Left renal cortex interstitium (tissue), 4 donors: ENCODE data around the gene NR4A1. TPM values are rescaled to one million over a fixed set of nuclear protein-coding genes. Genes with fewer than 3 reads are reported as not detected.
A peak's percentile ranks its signal among the peaks of the same experiment; 100 is the strongest.

Experiments used
- DNase-seq, 4 donors: peaks; one replicate each; pipeline ENCODE4 v3.0.0-alpha.2; 2013; ENCODE audit warnings: low read depth in 4 of 4, low spot score in 2 of 4, missing footprints in 1 of 4
- polyA plus RNA-seq, 4 donors: library from polyadenylated mRNA; unstranded; fragments of 120-200 nt; gene quantifications; one replicate each; pipeline ENCODE4 v1.2.1, GENCODE V29; 2013; ENCODE audit not compliant: insufficient read length in 4 of 4

NR4A1 gene
- polyA plus RNA-seq, 4 donors: 8.9 to 40.7 (median 18.3) TPM

DNA sequence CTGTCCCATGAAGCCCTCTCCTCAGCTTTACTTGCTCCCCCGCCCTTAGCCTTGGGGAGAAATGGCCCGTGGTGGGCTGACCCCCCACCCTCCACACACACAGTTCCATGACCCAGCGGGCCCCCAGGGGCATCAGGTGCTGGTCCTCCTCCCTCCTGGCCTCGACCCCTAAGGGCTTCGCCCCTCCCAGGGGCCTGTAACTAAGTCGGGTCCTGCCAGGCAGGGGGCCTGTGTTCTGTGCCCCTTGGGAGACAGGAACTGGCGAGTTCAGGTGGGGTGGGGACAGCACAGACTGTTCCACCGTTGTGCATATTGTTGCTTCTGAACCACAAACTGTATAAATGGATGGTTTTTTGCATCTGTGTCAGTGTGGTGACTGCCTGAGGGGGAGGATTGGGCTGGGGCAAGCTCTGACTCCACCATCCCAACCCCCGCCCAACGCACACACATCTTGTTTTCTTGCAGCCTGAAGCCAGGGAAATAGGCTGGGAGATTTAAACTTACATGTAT is 35.7 kb upstream of the NR4A1 start:
- no peak for DNase-seq

DNA sequence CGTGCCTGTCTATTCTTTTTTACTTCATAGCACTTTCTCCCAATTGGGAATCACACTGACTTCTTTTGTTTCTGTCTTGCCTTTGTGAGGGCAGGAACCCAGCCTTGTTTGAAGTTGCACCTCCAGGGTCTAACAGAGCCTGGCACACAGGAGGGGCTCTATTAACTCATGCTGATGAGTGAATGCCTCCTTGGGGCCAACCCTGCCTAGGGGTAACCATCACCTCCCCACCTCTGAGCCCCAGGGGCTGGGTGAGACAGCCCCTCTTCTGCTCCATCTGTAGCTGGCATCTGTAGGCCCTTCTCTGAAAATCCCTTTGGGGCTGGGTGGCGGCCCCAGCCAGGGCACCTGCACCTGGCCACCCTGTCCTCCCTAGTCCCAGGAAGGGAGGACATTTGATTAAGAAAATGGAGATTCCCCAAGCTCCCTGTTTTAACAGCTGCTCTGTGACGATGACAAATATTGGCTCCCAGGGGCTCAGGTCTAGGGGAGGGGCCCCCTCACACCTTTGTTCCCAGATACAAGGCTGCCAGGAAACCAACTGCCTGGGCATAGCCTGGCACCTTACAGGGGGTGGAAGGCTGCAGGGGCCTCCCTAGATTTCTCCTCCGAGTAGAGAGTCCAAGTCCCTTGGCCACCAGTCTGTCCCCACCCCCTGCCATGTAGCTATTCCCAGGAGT is 32.7 kb upstream of the NR4A1 start:
- DNase-seq: no peak

DNA sequence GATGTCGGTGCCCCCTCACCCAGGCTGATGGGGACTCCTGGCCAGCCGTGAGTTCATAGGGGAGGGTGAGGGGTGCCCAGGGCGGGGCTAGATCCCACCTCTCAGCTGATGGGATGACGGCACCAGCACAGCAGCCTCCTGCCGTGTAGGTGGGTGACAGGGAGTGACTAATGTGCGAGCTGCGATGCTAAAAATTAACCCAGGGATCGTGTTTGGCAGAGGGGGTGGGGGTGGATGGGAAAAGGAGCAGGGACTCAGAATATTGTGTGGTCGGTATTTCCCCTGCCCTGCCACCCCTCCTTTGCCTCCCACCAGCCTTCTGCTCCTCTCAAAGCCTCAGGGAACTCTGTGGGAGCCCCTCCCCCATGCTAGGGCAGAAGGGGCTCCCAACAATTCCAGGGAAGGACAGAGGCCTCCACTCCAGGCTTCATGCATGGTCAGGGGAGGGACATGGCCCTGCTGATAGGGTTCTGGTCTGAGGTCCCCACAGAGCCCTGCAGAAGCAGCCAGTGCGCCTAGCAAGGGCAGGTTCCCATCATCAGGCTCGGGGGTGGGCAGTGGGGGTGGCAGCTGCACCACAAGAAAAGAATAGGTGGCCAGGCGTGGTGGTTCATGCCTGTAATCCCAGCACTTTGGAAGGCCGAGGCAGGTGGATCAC is 32.0 kb upstream of the NR4A1 start:
- DNase-seq: no peak

DNA sequence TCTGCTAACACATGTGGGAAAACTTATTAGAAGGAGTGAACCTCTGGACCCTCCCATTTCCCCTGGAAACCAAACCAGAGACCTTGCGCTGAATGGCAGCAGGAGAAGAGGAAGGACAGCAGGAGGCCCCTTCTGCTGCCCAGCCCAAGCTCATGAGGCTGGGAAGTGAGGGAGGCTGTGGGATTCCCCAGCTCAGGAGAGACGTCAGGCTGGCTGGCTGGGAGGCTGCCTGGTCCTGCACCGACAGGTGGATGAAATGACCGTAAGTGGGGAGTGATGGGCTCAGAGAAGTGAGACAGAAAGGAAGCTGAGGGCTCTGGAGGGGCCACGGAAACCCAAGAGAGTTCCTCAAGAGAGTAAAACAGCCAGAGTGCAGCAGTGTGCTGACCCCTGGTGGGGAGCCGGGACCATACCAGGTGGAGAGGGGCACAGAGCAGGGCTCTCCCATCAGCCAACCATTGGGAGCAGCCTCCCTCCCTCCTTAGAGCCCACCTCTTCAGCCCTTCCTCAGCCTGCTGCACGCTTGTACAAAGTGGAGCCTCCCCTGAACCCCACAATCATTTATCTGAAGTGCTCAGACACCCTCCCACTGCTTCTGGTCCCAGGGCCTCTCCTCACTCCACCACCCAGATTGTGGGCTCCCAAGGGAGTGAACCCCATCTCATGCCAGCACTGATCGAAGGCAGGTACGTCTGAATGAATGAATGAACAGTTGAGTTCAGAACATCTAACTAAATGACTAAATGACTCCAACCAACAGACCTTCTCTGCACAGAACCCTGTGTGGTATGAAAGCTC is 30.5 kb upstream of the NR4A1 start:
- DNase-seq: no peak

DNA sequence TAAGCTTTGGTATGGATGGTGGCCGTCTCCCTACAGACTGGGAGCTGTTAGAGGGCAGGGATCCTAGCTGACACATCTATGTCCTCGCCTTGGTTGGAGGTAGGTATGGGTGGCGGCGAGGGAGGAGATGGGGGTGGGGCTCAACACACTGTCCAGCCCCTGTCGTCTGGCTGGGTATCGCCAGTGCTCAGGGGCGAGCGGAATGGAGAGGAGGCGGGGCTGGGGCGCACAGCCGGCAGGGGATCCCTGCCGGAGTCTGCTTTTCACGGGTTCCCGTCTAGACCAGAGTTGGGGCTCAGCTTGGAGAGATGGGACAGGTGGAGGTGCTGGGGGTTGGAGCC is 28.4 kb upstream of the NR4A1 start:
- DNase-seq: no peak

DNA sequence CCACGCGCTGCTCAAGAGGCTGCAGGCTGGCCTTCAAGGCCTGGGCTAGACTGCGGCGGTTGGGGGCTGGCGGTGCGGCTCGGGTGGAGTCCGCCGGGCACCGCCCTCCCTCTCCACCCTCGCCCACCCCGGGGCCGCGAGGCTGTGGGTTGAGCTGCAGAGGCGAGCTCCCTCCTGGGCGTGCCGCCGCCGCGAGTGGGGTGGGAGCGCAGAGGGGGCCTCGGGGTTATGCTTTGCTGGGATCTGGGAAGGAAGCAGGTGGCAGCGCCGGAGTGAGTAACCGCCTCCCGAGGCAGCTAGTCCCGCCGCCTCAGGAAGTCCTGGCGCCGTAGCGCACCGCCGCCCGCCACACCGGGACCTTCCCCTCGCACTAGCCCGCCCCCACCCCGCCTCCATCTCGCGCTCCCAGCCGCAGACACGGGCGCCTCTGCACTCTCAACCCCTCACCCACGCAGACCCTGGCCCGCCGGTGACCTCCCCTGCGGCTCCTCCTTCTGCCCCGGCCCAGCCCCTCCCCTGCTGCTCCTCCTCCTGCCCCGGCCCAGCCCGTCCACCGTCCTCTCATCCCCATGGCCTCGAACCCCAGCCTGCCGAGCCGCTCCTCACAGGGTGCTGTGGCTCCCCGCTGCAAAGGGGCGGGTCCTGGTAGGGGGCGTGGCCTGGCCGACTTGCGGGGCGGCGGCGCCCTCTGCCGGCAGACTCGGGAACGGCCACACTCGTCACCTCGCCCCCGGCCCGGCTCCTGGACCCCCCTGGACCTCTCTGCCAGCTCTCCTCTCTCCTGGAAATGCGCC is 27.9 kb upstream of the NR4A1 start:
- DNase-seq: no peak

DNA sequence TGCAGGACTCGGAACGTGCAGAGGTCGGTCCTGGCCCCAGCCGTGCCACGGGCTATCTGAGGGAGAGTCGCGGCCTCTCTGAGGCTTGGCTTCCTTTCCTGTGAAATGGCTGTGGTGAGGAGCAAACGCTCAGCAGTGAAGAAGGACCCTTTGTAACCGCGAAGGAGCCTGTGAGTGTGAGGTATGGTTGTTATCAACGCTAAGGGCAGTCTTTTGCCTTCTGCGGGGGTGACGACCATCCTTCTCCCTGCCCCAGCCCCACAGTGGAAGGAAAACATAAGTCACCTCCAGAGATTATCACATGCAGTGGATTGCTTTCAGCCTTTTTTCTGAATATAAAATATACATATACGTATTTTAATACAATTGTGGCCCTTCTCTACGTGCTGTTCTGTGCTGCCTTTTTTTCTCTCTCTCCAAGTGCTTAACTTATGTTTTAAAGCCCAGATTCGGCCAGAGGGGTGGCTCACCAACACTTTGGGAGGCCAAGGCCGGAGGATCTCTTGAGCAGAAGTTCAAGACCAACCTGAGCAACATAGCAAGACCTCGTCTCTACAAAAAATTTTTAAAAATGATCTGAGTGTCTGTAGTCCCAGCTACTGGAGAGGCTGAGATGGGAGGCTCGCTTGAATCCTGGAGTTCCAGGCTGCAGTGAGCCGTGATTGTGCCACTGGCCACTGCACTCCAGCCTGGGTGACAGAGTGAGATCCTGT is 27.1 kb upstream of the NR4A1 start:
- DNase-seq: no peak

DNA sequence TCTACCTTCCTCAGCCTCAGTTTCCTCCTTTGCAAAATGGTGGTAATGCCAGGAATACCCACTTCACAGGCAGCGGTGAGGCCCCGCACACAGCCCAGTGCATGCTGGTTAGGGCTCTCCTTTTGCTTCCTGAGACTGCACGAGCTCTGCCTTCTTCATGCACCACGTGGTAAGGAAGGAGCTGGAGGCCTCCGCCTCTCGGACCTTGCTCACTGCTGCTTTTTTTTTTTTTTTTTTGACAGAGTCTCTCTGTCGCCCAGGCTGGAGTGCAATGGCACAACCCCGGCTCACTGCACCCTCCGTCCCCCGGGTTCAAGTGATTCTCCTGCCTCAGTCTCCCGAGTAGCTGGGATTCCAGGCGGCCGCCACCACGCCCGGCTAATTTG is 26.4 kb upstream of the NR4A1 start:
- no peak for DNase-seq

DNA sequence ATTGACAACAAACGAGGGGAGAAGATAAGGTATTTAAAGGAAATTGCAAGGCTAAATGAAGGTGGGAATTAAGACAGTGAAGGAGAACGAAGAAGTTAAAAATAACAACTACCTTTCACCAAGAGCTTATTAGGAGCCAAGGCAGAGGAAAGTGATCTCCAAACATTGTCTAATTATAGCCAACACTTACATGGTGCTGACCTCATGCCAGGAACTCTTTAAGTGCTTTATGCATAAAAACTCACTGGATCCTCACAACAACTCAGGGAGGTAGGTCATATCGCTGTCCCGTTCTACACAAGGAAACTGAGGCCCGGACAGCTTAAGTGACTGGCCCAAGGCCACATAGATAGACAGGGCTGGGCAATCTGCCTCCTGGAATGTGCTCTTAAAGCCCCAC is 25.0 kb upstream of the NR4A1 start:
- no peak for DNase-seq

DNA sequence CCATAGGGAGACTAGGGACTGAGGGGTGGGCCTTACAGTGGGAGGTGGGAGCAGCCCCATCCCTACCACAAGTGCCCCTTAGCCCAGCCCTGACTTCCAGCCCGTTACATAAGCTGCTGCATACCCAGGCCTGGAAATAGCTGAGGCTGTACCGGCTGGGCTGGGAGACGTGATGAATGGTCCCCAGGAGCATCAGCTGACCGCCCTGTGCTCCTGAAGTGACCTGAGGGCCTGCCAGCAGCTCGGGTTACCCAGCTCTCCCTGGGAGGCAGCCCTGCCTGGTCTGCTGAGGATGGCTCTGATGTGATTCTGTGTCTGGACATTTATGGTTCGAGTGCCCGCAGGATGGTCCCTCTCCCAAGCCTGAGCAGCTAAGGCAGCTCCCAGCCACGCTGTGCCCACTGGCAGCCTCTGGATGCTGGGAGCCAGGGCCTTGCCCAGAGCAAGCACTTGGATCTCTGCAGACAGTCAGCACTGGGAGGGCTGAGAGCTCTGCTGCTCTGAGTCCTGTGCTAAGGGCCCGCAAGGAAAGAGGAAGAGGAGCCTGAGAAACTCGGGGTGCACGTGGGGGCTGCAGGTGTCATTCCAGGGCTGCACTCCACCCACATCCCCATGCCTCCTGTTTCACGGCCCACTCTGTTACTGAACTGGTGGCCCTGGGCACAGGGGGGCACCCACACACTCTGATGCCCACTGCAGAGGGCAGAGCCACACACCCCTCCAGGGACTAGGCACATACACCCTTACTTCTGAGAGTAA is 24.0 kb upstream of the NR4A1 start:
- no peak for DNase-seq

DNA sequence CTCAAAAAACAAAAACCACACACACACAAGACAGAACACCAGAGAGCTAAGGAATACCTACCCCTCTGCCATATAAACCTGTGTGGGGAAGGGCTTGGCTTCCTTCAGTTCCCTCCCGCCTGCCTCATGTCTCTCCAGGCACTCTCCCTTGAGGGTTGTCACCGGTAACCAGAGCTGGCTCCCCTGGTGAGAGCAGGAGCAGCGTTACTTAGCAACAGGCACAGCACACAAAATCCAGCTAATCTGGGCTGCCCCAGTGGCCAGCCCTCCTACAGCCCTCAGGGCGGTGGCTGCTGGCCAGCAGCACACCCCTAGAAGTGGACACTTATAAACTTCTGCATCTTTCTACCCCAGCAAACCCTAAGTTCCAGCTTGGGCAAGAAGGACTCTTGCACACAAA is 21.6 kb upstream of the NR4A1 start:
- DNase-seq: no peak

DNA sequence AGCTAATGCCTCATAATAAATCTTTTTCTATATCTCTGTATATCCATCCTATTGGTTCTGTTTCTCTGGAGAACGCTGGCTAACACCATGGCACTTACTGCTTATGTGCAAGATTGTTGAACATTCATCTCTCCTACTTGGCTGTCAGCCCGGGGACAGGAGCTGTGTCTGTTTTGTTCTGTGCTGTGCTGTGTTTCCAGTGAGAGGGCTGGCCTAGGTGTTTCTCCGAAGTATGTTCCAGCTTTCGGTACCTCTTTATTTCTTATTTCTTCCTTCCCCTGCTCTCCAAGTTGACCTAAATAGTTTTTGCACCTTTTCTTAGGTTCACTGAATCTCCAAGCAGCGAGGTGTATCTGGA is 18.8 kb upstream of the NR4A1 start:
- no peak for DNase-seq

DNA sequence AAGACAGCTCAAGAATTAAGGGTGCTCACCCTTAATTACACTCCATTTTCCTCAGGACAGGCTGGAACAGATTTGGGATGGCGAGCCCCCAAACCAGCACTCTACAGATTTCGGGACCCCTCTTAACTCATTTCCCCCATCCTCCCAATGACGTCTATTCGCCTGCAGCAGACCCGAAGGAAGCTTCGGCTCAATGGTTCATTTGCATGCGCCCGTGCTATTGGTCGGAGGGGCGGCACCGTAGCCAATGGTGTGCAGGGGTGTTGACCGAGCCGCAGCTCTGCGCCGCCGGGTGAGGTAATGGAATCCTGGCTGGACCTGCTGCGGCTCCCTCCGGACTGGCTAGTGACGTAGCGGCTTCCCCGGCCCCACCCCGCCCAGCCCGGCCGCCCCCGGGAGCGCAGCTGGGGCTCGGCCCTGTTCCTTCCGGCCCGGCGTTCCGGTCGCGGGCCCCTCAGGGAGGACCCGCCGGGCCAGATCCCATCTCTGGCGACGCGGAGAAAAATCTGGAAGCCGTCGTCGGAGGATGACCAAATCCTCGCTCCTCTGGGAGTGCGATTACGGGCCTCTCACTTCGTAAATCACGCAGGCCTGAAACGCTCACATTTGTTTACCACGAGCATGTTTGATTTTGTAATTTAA is 18.3 kb upstream of the NR4A1 start:
- peak in 3 of 4 donors; percentile 80 to 91 (median 91) for DNase-seq

DNA sequence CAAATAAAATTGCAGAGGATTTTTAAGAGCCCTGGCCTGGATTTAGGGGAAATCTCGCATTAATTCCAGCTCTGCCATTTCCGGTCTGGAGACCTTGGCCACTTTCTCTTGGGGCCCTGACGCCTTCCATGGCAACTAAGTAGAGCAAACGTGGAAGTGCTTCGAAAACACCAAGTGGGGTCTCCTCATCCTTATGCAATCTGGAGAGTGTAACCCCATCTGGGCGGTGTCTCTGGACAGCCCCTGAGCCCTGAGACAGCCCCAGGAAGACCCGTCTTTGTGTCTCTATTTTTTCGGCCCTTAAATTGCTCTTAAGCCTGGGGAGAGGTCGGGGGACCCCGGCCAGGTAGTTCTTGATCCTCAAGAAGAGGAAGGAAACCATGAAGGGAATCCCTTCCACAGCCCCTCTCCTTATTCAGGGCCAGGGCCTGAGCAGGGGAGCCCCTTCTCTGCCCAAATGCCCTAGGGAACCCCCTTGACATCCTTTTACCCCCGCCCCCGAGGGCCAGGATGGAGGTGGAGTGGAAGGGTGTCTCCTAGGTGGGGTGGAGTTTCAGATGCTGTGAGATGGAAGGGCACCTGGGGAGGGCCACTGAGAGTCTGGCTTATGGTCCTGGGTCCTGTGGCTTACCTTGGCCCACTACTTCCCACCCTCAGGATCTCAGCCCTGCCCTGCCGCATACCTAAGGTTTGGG is 17.6 kb upstream of the NR4A1 start:
- no peak for DNase-seq

DNA sequence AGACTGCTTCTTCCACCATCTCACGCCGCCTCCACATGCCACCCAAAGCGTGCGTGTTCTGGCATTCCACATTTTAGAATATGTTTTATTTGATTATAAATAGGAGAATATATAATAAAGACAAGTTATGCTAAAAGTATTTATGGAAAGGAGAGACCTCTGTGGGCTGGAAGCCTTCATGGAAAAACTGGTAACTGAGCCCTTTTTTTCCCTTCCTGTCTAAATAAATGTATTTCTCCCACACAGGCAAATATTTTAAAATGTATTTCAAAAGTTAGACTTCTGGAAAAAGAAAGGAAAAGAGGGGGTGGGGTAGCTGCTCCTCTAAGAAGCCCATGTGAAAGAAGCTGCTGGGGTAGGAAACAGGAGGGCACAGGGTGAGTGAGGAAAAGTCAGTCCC is 16.1 kb upstream of the NR4A1 start:
- no peak for DNase-seq

DNA sequence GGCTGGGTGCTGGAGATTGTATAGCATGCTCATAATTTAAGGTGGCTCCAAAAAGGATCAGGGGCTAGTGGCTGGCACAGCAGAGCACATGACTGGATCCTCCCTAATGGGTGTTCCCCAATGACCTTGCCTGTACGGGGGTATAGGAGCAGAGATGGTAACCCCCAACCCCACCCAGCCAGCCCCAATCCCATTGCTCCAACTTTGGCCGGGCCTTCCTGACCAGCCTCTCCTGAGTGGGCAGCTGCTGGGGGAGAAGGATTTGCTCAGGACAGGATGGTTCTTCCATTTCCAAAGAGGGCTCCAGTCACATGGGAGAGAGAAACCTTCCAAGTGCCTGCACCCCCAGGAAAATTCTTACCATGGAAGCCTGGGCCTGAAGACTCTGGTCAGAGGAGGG is 15.3 kb upstream of the NR4A1 start:
- DNase-seq: no peak

DNA sequence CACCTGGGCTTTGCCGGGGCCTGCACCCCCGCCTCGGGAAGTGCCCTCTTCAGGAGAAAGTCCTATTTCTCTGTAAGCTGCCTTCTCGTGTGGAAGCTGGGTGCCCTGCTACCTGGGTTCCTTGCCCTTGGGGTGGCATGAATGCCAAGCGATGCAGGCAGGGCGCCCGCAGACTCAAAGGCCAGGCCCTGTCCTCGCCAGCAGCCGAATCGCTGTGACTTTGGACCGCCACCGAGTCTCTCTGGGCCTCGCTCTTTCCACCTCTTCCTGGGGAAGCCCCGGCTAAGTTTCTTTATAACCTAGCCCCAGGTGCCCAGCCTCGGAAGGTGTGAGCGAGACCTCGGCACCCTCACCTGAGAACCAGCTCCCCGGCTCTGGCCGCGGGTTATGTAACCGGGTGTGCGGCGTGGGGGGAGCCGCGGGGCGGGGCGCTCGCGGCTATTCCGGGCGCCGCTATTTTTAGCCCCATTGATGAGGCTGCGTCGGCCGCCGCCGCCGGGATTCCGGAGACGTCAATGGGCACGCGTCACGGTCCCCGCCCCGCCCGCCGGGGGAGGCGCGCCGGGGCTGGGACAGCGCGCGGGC is 14.6 kb upstream of the NR4A1 start:
- DNase-seq: no peak

DNA sequence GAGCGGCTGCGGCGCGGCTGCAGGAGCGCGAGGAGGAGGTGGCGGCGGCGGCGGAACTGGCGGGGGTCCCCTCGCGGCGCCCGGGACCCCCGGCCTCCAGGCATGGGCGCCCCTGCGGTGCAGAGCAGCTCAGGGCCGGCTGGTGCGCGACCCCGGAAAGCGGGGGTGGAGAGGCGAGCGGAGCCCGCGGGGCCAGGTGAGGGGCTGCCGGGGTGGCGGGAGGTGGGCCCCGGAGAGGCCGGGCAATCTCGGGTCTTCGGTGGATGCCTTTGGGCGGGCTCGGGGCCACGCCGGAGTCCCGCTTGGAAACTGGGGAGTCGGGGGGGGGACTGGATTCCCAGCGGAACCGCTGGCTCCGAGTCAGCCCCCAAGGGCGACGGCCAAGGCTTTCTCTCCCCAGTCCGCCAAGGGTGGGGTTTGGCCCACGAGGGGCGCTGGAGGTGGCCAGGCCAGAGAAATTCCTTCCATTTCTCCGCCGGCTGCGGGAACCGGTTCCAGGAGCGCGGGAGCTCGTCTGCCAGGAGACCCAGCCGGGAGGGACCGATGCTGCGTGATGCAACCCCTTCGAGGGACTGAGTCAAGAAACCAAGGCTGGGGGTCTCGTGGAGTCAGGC is 13.9 kb upstream of the NR4A1 start:
- DNase-seq: no peak
